Activated CD8-positive, alpha-beta memory T cell treated with anti-CD3 and anti-CD28 coated beads, Interleukin-2, amount 50 U/mL, for 24 hours (primary cell): ENCODE results near the gene RPSA.
"Not testable (repeated sequence)": the region's sequence is repeated elsewhere in the genome, so short reads cannot be mapped to it uniquely, and the experiment has no call there.

ENCODE experiments used
- DNase-seq: peaks from one replicate; pipeline ENCODE4 v3.0.0-alpha.2; 2020; ENCODE audit errors: extremely low read depth

Gene RPSA

GRCh38 chr3:39419742-39420315, 13.3 kb downstream of the RPSA start:
- no peak for DNase-seq

GRCh38 chr3:39420543-39420942, 14.0 kb downstream of the RPSA start:
- DNase-seq = no peak

GRCh38 chr3:39423436-39423970, 17.0 kb downstream of the RPSA start:
- no peak for DNase-seq

GRCh38 chr3:39426312-39426711, 19.8 kb downstream of the RPSA start:
- DNase-seq = no peak

- DNase-seq = no peak
These were observed 21.0 kb downstream of the RPSA start for GRCh38 chr3:39427506-39427905.

GRCh38 chr3:39428745-39429201, 22.3 kb downstream of the RPSA start:
- no peak for DNase-seq

- no peak for DNase-seq
These were observed 22.9 kb downstream of the RPSA start for GRCh38 chr3:39429466-39429865.

- DNase-seq = no peak
These were observed 25.8 kb downstream of the RPSA start for GRCh38 chr3:39432342-39432741.

- DNase-seq = no peak
These were observed 27.1 kb downstream of the RPSA start for GRCh38 chr3:39433642-39434041.

GRCh38 chr3:39434574-39434973, 28.1 kb downstream of the RPSA start:
- no peak for DNase-seq

- DNase-seq = no peak
These were observed 28.7 kb downstream of the RPSA start for GRCh38 chr3:39435006-39435748.

GRCh38 chr3:39438880-39439279, 32.4 kb downstream of the RPSA start:
- DNase-seq = no peak

GRCh38 chr3:39440316-39440715, 33.8 kb downstream of the RPSA start:
- no peak for DNase-seq

- DNase-seq = no peak
These were observed 37.0 kb downstream of the RPSA start for GRCh38 chr3:39443530-39443929.

- DNase-seq = no peak
These were observed 39.4 kb downstream of the RPSA start for GRCh38 chr3:39445927-39446326.

GRCh38 chr3:39446444-39446843, 39.9 kb downstream of the RPSA start:
- no peak for DNase-seq

GRCh38 chr3:39447637-39448483, 41.3 kb downstream of the RPSA start:
- peak; percentile 25 for DNase-seq

- no peak for DNase-seq
These were observed 42.1 kb downstream of the RPSA start for GRCh38 chr3:39448506-39449233.

- DNase-seq = no peak
These were observed 43.3 kb downstream of the RPSA start for GRCh38 chr3:39449796-39450195.

GRCh38 chr3:39453134-39453533, 46.6 kb downstream of the RPSA start:
- no peak for DNase-seq

- not testable (repeated sequence) for DNase-seq
These were observed 47.4 kb downstream of the RPSA start for GRCh38 chr3:39453872-39454271.
